ENCODE results near the gene FCER1G. TPM values are rescaled to one million over a fixed set of nuclear protein-coding genes. Genes with fewer than 3 reads are reported as not detected.
"Not testable (repeated sequence)": the region's sequence is repeated elsewhere in the genome, so short reads cannot be mapped to it uniquely, and the experiment has no call there.

Gene FCER1G
- total and polyA plus RNA-seq, 2 of the 4 experiments (the other 2 are of a cell fraction), result 0.44 TPM; not detected in 1

GRCh38 chr1:161223805-161224694 is 9.0 kb downstream of the FCER1G start (continued):
- no peak for TF ChIP-seq MAFK (IDR thresholded peaks at IDR 0.05; ENCODE audit: low read depth, low read length)
- TF ChIP-seq NFE2L2 (IDR thresholded peaks at IDR 0.05; ENCODE audit: low read depth, low read length), result no peak

DNA sequence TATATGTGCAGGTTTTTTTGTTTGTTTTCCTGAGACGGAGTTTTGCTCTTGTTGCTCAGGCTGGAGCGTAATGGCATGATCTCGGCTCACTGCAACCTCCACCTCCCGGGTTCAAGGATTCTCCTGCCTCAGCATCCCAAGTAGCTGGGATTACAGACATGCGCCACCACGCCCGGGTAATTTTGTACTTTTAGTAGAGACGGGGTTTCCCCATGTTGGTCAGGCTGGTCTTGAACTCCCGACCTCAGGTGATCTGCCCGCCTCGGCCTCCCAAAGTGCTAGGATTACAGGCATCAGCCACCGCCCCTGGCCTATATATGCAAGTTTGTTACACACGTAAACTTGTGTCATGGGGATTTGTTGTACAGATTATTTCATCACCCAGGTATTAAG is 9.6 kb downstream of the FCER1G start:
- H2AFZ ChIP-seq (replicated peaks; ENCODE audit: low read length, poor library complexity); DNase-seq; H3K18ac ChIP-seq (ENCODE audit: low read depth, low read length); H3K27me3 ChIP-seq (ENCODE audit: control insufficient read depth, insufficient read depth, low read length); H3K23ac ChIP-seq (ENCODE audit: low read depth, low read length); ATAC-seq (ENCODE audit: low read depth); H3K56ac ChIP-seq (ENCODE audit: extremely low read depth, insufficient read depth, low read length); H3K4me3 ChIP-seq (ENCODE audit: insufficient read depth, low read depth, low read length); H2BK15ac ChIP-seq (ENCODE audit: low read depth, low read length); BruUV-seq (replicated peaks); H2BK20ac ChIP-seq (ENCODE audit: low read depth, low read length); H3K4me1 ChIP-seq (ENCODE audit: control insufficient read depth, insufficient read depth, low read length); H2BK120ac ChIP-seq (ENCODE audit: low read depth, low read length); H4K20me1 ChIP-seq (ENCODE audit: insufficient read depth, low read length); H3K4ac ChIP-seq (ENCODE audit: low read depth, low read length); H3K9ac ChIP-seq (ENCODE audit: low read depth, low read length); H3K4me2 ChIP-seq (ENCODE audit: low read depth, low read length); H4K8ac ChIP-seq (ENCODE audit: low read depth in 2 of 2, low read length in 2 of 2); H3K9me1 ChIP-seq (ENCODE audit: insufficient read depth, low read length); H2BK5ac ChIP-seq (ENCODE audit: low read depth, low read length, poor library complexity, severe bottlenecking); H3K14ac ChIP-seq (replicated peaks; ENCODE audit: low read depth, low read length); H3K27ac ChIP-seq (ENCODE audit: insufficient read depth, low read length); dilution Hi-C loops (cut with HindIII; ENCODE audit: low sequenced_read_pairs, unreplicated experiment); POLR2A ChIA-PET (ENCODE audit: unreplicated experiment); H4K5ac ChIP-seq (ENCODE audit: low read depth, low read length); H3K9me3 ChIP-seq (ENCODE audit: control insufficient read depth, insufficient read depth, low read length); H4K91ac ChIP-seq (ENCODE audit: insufficient read depth, low read depth, low read length); H2AK5ac ChIP-seq (ENCODE audit: low read depth, low read length); H2AK9ac ChIP-seq (replicated peaks; ENCODE audit: low read depth, low read length, poor library complexity): not testable (repeated sequence)
- peaks cover 9 to 17% of the 10 kb centered on the region in 2 experiments; a peak in 3 of 4 replicates for H3K79me1 ChIP-seq (ENCODE audit: low read depth in 1 of 2, low read length in 2 of 2)
- CTCF ChIA-PET, result interaction anchor here (1.5 to 3.2 kb wide), 3 partner anchors 9 to 22 kb away, joined by 9 to 20 read pairs (median 19); partner anchors contain the start of gene NDUFS2
- H3K36me3 ChIP-seq (ENCODE audit: control insufficient read depth, insufficient read depth, low read length), result peaks cover 10% of the 10 kb centered on the region; the same call in 1 of the 2 replicates
- WGBS, 2 experiments (ENCODE audit: extremely low coverage in 2 of 2, insufficient read length in 1 of 2), result no CpG with 5 or more reads among the region's 13 CpGs
- intact Hi-C loops (cut with micrococcal nuclease), result loop anchor here (1.0 kb wide), 1 partner anchor 32 kb away; no protein-coding TSS in a partner anchor
- in situ Hi-C loops (cut with MboI; ENCODE audit: low sequenced_read_pairs), result loop anchor here (5.0 kb wide), 2 partner anchors 68 to 158 kb away; no protein-coding TSS in a partner anchor

Data from IMR-90 (cell line).